MM.1S (cell line): ENCODE measurements around the gene PIK3R5.

Experiments used
- DNase-seq: peaks from one replicate; pipeline ENCODE4 v3.0.0-alpha.2; 2015
- H2AFZ ChIP-seq: fragments of 300-600 bp; sonication (generic); 2 replicates; pipeline ENCODE4 v1.6.0; 2016; ENCODE audit warnings: antibody characterized with exemption, low read length
- H3F3A ChIP-seq: fragments of 300-600 bp; sonication (generic); 2 replicates; pipeline ENCODE4 v1.6.1; 2016; ENCODE audit warnings: mild to moderate bottlenecking, antibody characterized with exemption, low read length, moderate library complexity, mixed read lengths; ENCODE audit not compliant: insufficient read depth
- H3K27ac ChIP-seq: fragments of 300-600 bp; sonication (generic); 2 replicates; pipeline ENCODE4 v1.5.1; 2016; ENCODE audit warnings: mild to moderate bottlenecking, low read length
- H3K27me3 ChIP-seq: fragments of 300-600 bp; sonication (generic); replicated peaks from 2 replicates; pipeline ENCODE4 v1.6.0; 2016; ENCODE audit warnings: low read length; ENCODE audit not compliant: insufficient read depth
- H3K36me3 ChIP-seq: fragments of 300-600 bp; sonication (generic); replicated peaks from 2 replicates; pipeline ENCODE4 v1.6.1; 2016; ENCODE audit warnings: mild to moderate bottlenecking, low read length, mixed read lengths; ENCODE audit not compliant: insufficient read depth
- H3K4me1 ChIP-seq: fragments of 300-600 bp; sonication (generic); 2 replicates; pipeline ENCODE4 v1.6.1; 2016; ENCODE audit warnings: low read length, mixed read lengths
- H3K4me2 ChIP-seq: fragments of 300-600 bp; sonication (generic); 2 replicates; pipeline ENCODE4 v1.6.0; 2016; ENCODE audit warnings: low read depth, low read length
- H3K4me3 ChIP-seq: fragments of 300-600 bp; sonication (generic); 2 replicates; pipeline ENCODE4 v1.5.1; 2016; ENCODE audit warnings: low read length, mixed read lengths
- H3K79me2 ChIP-seq: fragments of 300-600 bp; sonication (generic); 2 replicates; pipeline ENCODE4 v1.6.1; 2016; ENCODE audit warnings: mixed run types, low read length, mixed read lengths
- H3K9ac ChIP-seq: fragments of 300-600 bp; sonication (generic); 2 replicates; pipeline ENCODE4 v1.6.1; 2016; ENCODE audit warnings: low read length, mixed read lengths
- H3K9me2 ChIP-seq: fragments of 300-600 bp; sonication (generic); replicated peaks from 2 replicates; pipeline ENCODE4 v1.6.1; 2016; ENCODE audit warnings: mild to moderate bottlenecking, low read length, mixed read lengths; ENCODE audit not compliant: insufficient read depth
- H3K9me3 ChIP-seq: fragments of 300-600 bp; sonication (generic); replicated peaks from 2 replicates; pipeline ENCODE4 v1.6.1; 2016; ENCODE audit warnings: mild to moderate bottlenecking, low read length, mixed read lengths; ENCODE audit not compliant: insufficient read depth
- H4K20me1 ChIP-seq: fragments of 300-600 bp; sonication (generic); 2 replicates; pipeline ENCODE4 v1.6.1; 2016; ENCODE audit warnings: mild to moderate bottlenecking, low read length, moderate library complexity, mixed read lengths; ENCODE audit not compliant: insufficient read depth
- CTCF ChIP-seq: fragments of 300-600 bp; sonication (generic); IDR thresholded peaks from 2 replicates; pipeline ENCODE4 v1.5.1; 2016; ENCODE audit warnings: antibody characterized with exemption, low read length, mixed read lengths
- EZH2 ChIP-seq: fragments of 300-600 bp; sonication (generic); optimal IDR thresholded peaks from 2 replicates; pipeline ENCODE3; 2017; ENCODE audit warnings: low read depth, mild to moderate bottlenecking, antibody characterized with exemption, low read length, mixed read lengths
- EZH2phosphoT487 ChIP-seq: fragments of 300-600 bp; sonication (generic); IDR thresholded peaks from 2 replicates; pipeline ENCODE4 v1.6.1; 2018; ENCODE audit warnings: antibody characterized with exemption, low read length

Gene PIK3R5

GRCh38 chr17:8892338-8892690, 73.2 kb downstream of the PIK3R5 start:
- no peaks in the 10 kb centered on the region for H4K20me1 ChIP-seq
- DNase-seq = peak; percentile 25
- no peaks in the 10 kb centered on the region for H3K9me2 ChIP-seq
- H3K9me3 ChIP-seq = no peaks in the 10 kb centered on the region
- H3K27ac ChIP-seq = no peak overlapping the region
- no peaks in the 10 kb centered on the region for H3F3A ChIP-seq
- H3K36me3 ChIP-seq = no peaks in the 10 kb centered on the region
- H3K4me2 ChIP-seq = peak overlapping the region; percentile 60
- peak overlapping the region; percentile 5; the same call in 1 of the 2 replicates for H3K9ac ChIP-seq
- H3K4me3 ChIP-seq = peak overlapping the region; percentile 36
- H2AFZ ChIP-seq = peak overlapping the region; percentile 82
- H3K27me3 ChIP-seq = no peaks in the 10 kb centered on the region
- TF ChIP-seq CTCF = no peak
- no peak for TF ChIP-seq EZH2
- no peak for TF ChIP-seq EZH2phosphoT487
- peaks cover 9% of the 10 kb centered on the region for H3K4me1 ChIP-seq
- no peaks in the 10 kb centered on the region for H3K79me2 ChIP-seq

DNA sequence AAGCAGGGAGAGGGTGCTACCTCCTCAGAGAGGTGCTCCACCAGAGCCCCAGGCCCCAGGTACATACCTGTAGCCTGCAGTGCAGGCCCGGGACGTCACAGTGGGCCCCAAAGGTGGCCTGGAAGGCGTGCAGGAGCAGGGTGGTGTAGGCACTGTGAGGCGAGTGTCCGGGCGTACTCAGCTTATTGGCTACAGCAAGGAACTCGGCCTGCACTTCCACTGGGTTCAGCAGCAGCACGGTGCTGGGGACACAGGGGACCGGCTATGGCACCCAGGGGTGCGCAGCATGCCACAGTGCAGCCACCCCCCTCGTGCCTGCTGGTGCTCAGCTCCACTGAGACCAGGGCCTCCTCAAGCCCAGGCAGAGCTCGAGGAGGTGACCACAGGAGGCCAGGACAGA, 74.8 kb downstream of the PIK3R5 start:
- Histone ChIP-seq H3F3A (no peaks in the 10 kb centered on the region), H3K4me1 (peaks cover 9% of the 10 kb centered on the region), H2AFZ (no peak overlapping the region), H3K27me3 (no peaks in the 10 kb centered on the region), H3K4me3 (no peak overlapping the region), H3K9ac (no peak overlapping the region), H4K20me1 (no peaks in the 10 kb centered on the region), H3K36me3 (no peaks in the 10 kb centered on the region), H3K9me2 (no peaks in the 10 kb centered on the region), H3K4me2 (no peak overlapping the region), H3K9me3 (no peaks in the 10 kb centered on the region), H3K79me2 (no peaks in the 10 kb centered on the region), H3K27ac (no peak overlapping the region)
- DNase-seq = no peak
- no peak for TF ChIP-seq EZH2phosphoT487
- no peak for TF ChIP-seq CTCF
- TF ChIP-seq EZH2 = no peak

DNA sequence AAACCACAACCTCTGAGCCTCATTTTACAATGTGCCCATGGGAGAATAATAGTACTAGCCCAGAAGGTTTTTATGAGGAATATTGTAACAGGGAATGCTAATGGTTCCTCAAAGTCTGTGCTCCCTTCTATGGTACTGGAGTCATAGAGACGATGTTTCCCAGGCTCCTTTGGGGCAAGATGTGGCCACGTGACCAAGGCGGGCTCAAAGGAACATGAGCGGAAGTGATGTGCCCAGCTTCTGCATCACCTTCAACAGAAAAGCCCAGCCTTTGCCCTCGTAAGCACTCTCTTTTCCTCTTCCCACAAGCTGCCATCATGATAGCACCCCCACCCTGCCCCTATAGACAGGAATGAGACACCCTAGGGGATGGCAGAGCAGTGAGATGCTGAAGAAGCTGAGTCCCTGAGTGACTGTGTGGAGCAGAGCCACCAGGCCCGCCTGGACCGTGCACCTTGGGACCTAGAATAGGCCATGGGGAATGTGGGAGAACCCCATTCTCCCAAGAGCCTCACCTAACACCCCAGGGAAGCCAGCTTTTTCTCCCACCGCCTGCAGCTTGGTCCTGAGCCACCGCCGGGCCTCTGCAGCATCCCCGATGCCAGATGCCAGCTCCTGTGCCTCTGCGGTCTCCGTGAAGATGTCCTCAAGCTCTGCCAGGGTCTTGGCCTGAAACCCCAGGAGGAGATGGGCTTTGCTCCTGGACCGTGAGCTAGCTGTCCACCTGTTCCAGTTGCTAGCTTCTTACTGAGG, 75.9 kb downstream of the PIK3R5 start:
- Histone ChIP-seq H3F3A (no peaks in the 10 kb centered on the region), H3K9me3 (no peaks in the 10 kb centered on the region), H4K20me1 (no peaks in the 10 kb centered on the region), H3K9ac (no peak overlapping the region), H3K4me3 (no peak overlapping the region), H3K27me3 (no peaks in the 10 kb centered on the region), H3K36me3 (no peaks in the 10 kb centered on the region), H2AFZ (no peak overlapping the region), H3K79me2 (no peaks in the 10 kb centered on the region), H3K4me2 (no peak overlapping the region), H3K27ac (no peak overlapping the region), H3K9me2 (no peaks in the 10 kb centered on the region), H3K4me1 (peaks cover 9% of the 10 kb centered on the region)
- TF ChIP-seq CTCF (no peak), EZH2phosphoT487 (no peak), EZH2 (no peak)
- no peak for DNase-seq
